Mesothelial cell of epicardium (in vitro differentiated cells): ENCODE results near the gene ARMC2. TPM values are rescaled to one million over a fixed set of nuclear protein-coding genes. Genes with fewer than 3 reads are reported as not detected.

ENCODE experiments used
- DNase-seq, 2 experiments: peaks; one replicate each; pipeline ENCODE4 v3.0.0; 2021; ENCODE audit warnings: low spot score in 2 of 2; ENCODE audit not compliant: unreplicated experiment in 2 of 2
- H3K27ac Mint-ChIP-seq: 2 replicates; pipeline ENCODE4 v1.8.0; 2021; ENCODE audit warnings: mixed read lengths
- H3K27me3 Mint-ChIP-seq: 2 replicates; pipeline ENCODE4 v1.8.0; 2021; ENCODE audit warnings: low read depth, mixed read lengths
- H3K36me3 Mint-ChIP-seq: 2 replicates; pipeline ENCODE4 v1.8.0; 2021; ENCODE audit warnings: mixed read lengths
- H3K4me1 Mint-ChIP-seq: 2 replicates; pipeline ENCODE4 v1.8.0; 2021; ENCODE audit warnings: mixed read lengths
- H3K4me3 Mint-ChIP-seq: 2 replicates; pipeline ENCODE4 v1.8.0; 2021; ENCODE audit warnings: mild to moderate bottlenecking, moderate library complexity, mixed read lengths
- H3K9me3 Mint-ChIP-seq: 2 replicates; pipeline ENCODE4 v1.8.0; 2021; ENCODE audit warnings: mixed read lengths
- CTCF ChIP-seq: fragments of 200-600 bp; sonication (generic); IDR thresholded peaks from one replicate; pipeline ENCODE4 v1.5.0; 2021; ENCODE audit warnings: antibody characterized with exemption; ENCODE audit not compliant: unreplicated experiment
- total RNA-seq: library from RNA; stranded (reverse); gene quantifications from 3 replicates; pipeline ENCODE4 v1.2.1, GENCODE V29; 2021

The ARMC2 gene
- total RNA-seq, 1 donor from 2014 or later, result 16.5 TPM

DNA sequence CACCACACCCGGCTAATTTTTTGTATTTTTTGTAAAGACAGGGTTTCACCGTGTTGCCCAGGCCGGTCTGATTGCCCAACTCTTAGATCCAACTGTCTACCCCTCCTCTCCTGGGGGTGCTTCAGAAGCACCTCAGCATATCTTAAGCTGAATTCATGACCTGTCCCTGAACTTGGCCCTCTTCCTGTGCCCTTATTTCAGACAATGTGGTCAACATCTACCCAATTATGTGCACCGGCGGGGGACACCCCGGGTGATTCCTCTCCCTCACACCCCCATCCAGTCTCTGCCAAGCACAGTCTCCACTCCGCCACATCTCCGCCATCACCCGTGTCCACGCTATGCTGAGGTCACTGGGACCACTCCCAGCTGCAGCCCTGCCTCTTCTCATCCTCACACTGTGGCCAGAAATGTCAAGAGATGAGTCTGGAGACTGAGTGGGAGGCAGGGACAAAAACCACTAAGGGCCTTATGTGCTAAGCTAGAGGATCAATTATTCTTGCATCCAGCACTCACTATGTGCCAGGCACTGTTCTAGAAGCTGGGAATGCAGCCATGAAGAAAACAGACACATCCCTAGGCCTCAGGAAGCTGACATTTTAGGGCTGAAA, 111.9 kb downstream of the ARMC2 start:
- H3K27ac Mint-ChIP-seq, result no peak overlapping the region
- peaks cover 3% of the 10 kb centered on the region for H3K36me3 Mint-ChIP-seq
- H3K4me3 Mint-ChIP-seq, result no peak overlapping the region
- H3K9me3 Mint-ChIP-seq, result no peaks in the 10 kb centered on the region
- H3K4me1 Mint-ChIP-seq, result no peaks in the 10 kb centered on the region
- no peak for DNase-seq
- no peak for TF ChIP-seq CTCF
- H3K27me3 Mint-ChIP-seq, result no peaks in the 10 kb centered on the region

DNA sequence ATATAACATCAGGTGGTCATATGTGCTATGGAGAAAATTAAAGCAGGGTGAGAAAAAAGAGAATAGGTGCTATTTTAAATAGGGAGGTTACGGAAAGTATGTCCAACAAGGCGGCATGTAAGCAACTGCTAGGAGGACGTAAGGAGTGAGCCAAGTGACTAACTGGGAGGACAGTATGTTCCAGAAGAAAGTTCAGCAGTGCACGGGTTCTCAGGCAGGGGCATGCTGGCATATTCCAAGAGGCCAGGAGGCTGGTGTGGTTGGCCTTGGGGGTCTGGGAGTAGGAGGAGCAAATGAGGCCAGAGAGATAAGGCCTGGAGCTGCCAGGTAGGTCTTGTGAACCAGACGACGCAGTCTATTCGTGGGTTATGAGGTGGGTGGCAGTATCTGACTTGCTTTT, 112.4 kb downstream of the ARMC2 start:
- peaks cover 3% of the 10 kb centered on the region for H3K36me3 Mint-ChIP-seq
- no peaks in the 10 kb centered on the region for H3K27me3 Mint-ChIP-seq
- DNase-seq, result no peak
- H3K4me3 Mint-ChIP-seq, result no peak overlapping the region
- H3K4me1 Mint-ChIP-seq, result no peaks in the 10 kb centered on the region
- H3K27ac Mint-ChIP-seq, result no peak overlapping the region
- H3K9me3 Mint-ChIP-seq, result no peaks in the 10 kb centered on the region
- no peak for TF ChIP-seq CTCF

DNA sequence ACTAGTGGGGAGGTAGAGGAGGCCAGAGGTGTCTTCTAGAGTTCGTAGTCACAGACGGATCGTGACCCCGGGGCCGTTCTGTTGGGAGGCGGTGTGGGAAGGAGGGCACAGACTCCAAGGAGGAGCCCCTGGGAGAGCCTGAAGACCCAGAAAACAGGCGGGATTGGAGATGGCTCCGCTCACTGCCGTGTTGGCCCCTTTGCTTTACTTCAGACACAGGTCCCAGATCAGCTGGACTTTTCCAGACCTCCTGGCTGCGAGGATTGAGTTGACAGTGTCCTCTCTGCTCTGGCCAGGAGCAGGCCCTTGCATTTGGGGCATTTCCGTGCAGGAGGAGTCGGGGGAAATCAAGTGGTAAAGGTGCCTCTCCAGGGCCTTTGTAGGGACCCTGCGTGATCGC, 112.9 kb downstream of the ARMC2 start:
- no peak for TF ChIP-seq CTCF
- no peak overlapping the region for H3K27ac Mint-ChIP-seq
- H3K36me3 Mint-ChIP-seq, result peaks cover 3% of the 10 kb centered on the region
- no peak overlapping the region for H3K4me3 Mint-ChIP-seq
- DNase-seq, result no peak
- no peaks in the 10 kb centered on the region for H3K4me1 Mint-ChIP-seq
- H3K9me3 Mint-ChIP-seq, result no peaks in the 10 kb centered on the region
- H3K27me3 Mint-ChIP-seq, result no peaks in the 10 kb centered on the region

DNA sequence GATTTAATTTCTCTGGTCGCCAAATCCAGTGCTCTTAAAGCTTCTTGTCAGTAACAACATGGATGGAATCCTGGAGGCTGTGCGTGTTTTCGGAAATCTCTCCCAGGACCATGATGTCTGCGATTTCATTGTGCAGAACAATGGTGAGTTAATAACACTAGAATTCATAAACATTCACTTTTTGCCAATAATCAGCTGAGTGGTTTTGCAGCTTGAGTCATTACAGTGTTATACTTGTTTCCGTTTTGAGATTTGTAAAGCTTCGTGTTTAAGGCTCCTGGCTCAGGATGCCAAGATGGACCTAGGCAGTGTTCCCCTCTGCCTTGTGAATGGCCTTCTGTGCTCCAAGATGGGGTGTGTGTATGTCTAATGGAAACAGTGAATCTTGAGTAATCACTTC, 113.8 kb downstream of the ARMC2 start:
- Mint-ChIP-seq H3K9me3 (no peaks in the 10 kb centered on the region), H3K4me3 (no peak overlapping the region), H3K36me3 (peaks cover 3% of the 10 kb centered on the region), H3K4me1 (peaks cover 6% of the 10 kb centered on the region), H3K27me3 (no peaks in the 10 kb centered on the region), H3K27ac (no peak overlapping the region)
- no peak for DNase-seq
- no peak for TF ChIP-seq CTCF

DNA sequence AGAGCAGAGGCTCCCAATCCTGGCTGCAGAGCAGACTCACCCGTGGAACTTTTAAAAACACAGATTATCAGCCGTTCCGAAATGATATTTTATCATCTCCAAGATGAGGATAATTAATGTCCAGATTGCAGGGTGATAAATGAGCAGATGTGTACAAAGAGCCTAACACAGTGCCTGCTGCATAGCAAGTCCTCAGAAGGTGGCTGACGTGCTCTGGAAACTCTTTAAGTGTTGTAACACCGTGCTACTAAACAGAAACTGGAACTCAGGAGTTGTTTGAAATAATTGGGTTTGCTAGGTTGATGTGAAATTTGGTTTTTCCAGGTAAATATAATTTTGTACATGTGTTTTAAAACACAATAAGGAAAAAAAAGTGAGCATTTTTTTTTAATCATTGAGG, 118.0 kb downstream of the ARMC2 start:
- DNase-seq, result no peak
- TF ChIP-seq CTCF, result no peak
- Mint-ChIP-seq H3K27me3 (no peaks in the 10 kb centered on the region), H3K4me3 (no peak overlapping the region), H3K4me1 (peaks cover 12% of the 10 kb centered on the region), H3K9me3 (no peaks in the 10 kb centered on the region), H3K27ac (no peak overlapping the region), H3K36me3 (peaks cover 3% of the 10 kb centered on the region)
